ENCODE results near the gene EID2.

Gene EID2

GRCh38 chr19:39533003-39533512 is 6.9 kb downstream of the EID2 start:
- no peak for DNase-seq

- DNase-seq, result peak; percentile 74
These were observed 7.5 kb downstream of the EID2 start, which contains the start of gene EID2B for GRCh38 chr19:39532233-39533002. Gene EID2B (minus strand): TSS chr19:39532852. CDS start chr19:39532802, 50 bp downstream.

- DNase-seq, result no peak
These were observed 8.1 kb downstream of the EID2 start for GRCh38 chr19:39531834-39532232.

- DNase-seq, result no peak
These were observed 14.8 kb downstream of the EID2 start for GRCh38 chr19:39525205-39525604.

GRCh38 chr19:39524495-39524894 is 15.5 kb downstream of the EID2 start:
- DNase-seq, result no peak

- DNase-seq, result no peak
These were observed 19.1 kb downstream of the EID2 start for GRCh38 chr19:39520541-39521484.

- DNase-seq, result no peak
These were observed 21.0 kb downstream of the EID2 start for GRCh38 chr19:39518975-39519374.

GRCh38 chr19:39518458-39518857 is 21.5 kb downstream of the EID2 start:
- DNase-seq, result no peak

GRCh38 chr19:39517432-39517831 is 22.5 kb downstream of the EID2 start:
- DNase-seq, result no peak

GRCh38 chr19:39516270-39516669 is 23.7 kb downstream of the EID2 start:
- no peak for DNase-seq

- no peak for DNase-seq
These were observed 24.3 kb downstream of the EID2 start for GRCh38 chr19:39515551-39516191.

GRCh38 chr19:39514840-39515550 is 25.0 kb downstream of the EID2 start, which contains the start of gene SELENOV:
Gene SELENOV (plus strand): TSS chr19:39515139. CDS start chr19:39515213, 74 bp downstream.
- no peak for DNase-seq

- no peak for DNase-seq
These were observed 27.0 kb downstream of the EID2 start for GRCh38 chr19:39512988-39513387.

- no peak for DNase-seq
These were observed 30.7 kb downstream of the EID2 start for GRCh38 chr19:39509233-39509632.

GRCh38 chr19:39508629-39509028 is 31.3 kb downstream of the EID2 start:
- DNase-seq, result no peak

- DNase-seq, result no peak
These were observed 32.1 kb downstream of the EID2 start for GRCh38 chr19:39507715-39508364.

- DNase-seq, result no peak
These were observed 32.8 kb downstream of the EID2 start for GRCh38 chr19:39506944-39507714.

GRCh38 chr19:39506598-39506943 is 33.4 kb downstream of the EID2 start:
- DNase-seq, result no peak

- DNase-seq, result no peak
These were observed 37.1 kb downstream of the EID2 start for GRCh38 chr19:39502640-39503417.

- no peak for DNase-seq
These were observed 38.6 kb downstream of the EID2 start for GRCh38 chr19:39501340-39501739.
